Bone marrow (tissue), 2 donors: ENCODE measurements around the gene FLAD1.

Experiments
- DNase-seq, 2 donors: peaks; one replicate each; lab custom pipeline; 2025; lab: John Stamatoyannopoulos, UW

Gene FLAD1

DNA sequence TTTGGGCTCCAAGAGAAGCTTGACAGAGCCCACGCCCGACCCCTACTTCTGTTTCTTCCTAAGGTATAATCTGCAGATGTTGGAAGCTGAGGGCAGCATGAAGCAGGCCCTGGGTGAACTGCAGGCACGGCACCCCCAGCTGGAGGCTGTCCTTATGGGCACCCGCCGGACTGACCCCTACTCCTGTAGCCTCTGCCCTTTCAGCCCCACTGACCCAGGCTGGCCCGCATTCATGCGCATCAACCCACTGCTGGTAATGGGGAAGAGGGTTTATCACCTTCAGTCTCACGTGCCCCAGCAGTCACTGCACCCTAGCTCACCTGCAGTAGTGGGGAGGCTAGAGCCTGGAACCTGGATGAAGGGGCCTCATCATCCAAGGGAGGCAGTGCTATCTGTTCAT lies 7.1 kb downstream of the FLAD1 start:
- no peak for DNase-seq

DNA sequence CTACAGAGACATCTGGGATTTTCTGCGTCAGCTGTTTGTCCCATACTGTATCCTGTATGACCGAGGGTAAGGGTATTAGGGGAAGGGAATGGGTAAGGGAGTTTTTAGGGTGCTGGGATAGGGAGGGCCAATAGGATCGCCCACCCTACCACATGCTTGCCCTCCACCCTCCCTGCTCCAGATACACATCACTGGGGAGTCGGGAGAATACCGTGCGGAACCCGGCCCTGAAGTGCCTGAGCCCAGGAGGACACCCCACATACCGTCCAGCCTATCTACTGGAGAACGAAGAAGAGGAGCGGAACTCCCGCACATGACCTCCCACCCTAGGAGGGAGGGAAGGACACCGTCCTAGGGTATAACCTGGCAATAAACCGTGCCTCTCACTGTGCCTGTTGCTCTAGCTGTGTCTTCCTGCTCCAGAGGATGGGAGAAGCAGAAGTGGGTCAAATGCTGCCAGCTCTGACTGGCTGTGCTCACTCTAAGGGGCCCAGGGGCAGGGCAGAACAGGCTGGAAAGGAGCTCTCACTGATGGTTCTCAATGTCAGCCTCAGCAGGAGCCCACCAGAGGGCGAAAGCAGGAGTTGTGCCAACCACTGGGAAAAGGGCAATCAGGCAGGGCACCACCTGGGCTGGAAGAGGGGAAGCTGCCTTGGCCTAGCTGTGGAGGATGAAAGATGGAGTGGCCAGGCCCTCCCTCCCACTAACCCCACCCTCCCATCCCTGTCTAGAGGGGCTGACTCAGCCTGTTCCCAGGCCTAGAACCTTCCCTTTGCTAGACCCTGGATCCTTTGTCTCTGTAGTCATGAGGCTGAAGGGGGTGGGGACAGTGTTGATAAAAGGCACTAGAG lies 9.8 kb downstream of the FLAD1 start:
- no peak for DNase-seq

- no peak for DNase-seq
These were observed 10.6 kb downstream of the FLAD1 start, which contains the start of gene LENEP for GRCh38 chr1:154993572-154994268. Gene LENEP (plus strand): TSS chr1:154993586. CDS start chr1:154993608, 22 bp downstream.

- DNase-seq: no peak
These were observed 11.1 kb downstream of the FLAD1 start for GRCh38 chr1:154994269-154994587.

DNA sequence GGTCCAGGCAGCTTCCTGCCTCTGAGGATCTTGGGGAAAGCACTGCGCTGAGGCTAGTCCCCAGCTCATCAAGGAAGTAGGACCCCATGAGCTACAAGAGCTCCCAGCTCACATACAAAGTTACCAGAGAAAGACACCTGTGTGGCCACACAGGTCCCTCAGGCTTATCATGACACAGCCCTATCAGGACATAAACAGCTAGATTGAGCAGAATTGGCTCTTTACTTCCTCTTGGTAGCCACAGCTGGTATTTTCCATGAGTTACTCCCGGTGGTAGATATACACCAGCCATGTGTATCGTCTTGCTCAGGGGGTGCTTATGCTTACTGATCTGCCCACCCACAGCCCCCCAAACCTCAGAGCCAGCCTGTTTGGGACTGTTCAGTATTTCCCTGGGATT lies 11.4 kb downstream of the FLAD1 start:
- no peak for DNase-seq

DNA sequence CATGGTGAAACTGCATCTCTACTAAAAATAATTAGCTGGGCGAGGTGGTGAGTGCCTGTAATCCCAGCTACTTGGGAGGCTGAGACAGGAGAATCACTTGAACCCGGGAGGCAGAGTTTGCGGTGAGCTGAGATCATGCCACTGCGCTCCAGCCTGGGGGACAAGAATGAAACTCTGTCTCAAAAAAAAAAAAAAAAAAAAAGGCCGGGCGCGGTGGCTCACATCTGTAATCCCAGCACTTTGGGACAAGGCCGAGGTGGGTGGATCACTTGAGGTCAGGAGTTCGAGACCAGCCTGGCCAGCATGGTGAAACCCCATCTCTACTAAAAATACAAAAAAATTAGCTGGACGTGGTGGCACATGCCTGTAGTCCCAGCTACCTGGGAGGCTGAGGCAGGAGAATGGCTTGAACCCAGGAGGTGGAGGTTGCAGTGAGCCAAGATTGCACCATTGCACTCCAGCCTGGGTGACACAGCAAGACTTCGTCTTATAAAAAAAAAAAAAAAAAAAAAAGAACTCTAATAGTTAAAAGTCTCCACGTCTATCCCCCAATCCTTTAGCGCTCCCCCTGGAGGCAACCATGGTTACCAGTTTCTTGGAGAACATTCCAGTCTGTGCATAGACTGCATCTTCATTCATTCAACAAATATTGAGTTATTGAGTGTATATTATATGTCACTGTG lies 12.3 kb downstream of the FLAD1 start:
- peak in 1 of 2 donors; percentile 31 for DNase-seq

- DNase-seq: peak in 1 of 2 donors; percentile 28
These were observed 14.0 kb downstream of the FLAD1 start for GRCh38 chr1:154996966-154997701.

DNA sequence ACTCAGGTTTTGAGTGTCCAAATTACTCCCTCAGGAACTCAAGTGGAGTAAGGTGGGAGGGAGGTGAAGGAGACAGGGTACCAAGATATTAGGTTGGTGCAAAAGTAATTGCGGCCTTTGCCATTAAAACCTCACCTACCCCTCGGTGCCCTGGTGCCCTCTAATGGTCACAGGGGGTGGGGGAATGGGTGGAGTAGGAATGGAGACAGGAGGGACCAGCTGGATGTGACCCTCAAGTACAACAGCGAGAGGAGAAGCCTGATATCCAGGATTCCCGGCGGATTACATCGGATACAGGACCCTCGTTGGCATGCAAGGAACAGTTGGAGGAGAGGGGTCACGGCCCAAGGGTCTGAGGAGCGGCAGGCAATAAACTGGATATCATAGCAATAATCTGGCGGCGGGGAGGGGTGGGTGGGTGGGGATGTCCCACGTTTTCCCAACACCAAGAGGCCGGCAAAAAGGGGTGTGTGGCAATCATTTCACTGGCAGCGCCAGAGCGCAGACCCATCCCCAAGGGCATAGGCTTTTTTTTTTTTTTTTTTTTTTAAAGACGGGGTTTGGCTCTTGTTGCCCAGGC lies 15.1 kb downstream of the FLAD1 start:
- no peak for DNase-seq

GRCh38 chr1:154998818-154999570 lies 15.8 kb downstream of the FLAD1 start:
- peak; percentile 28 to 77 for DNase-seq

DNA sequence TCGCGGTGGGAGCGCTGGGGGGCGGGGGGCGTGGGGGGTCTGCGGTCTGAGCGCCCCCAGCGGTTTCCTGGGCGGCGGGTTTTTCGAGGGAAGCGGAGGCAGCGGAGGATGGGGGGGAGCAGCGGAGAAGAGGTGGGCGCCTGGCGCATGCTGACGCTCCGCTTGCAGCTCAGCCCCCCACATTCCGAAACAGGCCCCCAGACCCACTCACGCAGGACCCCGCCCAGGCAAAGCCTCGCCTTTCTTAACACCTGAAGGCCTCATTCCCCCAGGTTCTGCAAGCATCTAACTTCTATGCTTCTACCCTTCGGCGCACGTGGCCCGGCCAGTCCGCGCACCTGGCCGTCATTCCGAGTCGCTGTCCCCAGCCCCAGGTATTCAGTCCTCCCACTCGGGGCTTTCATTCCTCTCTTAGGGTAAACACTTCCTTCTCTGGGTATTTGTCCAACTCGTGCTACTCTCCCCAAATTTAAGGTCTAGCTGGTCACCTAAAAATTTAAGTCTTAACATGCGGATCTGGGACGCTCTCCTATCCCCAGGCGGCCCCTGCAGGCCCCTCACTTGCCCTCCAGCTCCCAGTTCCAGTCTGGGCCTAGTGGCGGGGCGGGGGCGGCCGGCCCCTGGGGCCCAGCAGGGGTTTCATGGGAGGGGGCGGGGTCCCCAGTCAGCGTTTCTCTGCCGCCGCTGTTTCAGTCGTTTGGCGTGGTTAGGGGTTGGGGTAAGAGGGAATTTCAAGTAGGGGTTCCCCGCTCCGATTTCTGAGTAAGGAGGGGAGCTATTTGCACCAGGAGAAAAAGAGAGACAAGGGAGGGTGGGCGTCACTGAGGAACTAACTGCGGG lies 16.6 kb downstream of the FLAD1 start:
- no peak for DNase-seq

DNA sequence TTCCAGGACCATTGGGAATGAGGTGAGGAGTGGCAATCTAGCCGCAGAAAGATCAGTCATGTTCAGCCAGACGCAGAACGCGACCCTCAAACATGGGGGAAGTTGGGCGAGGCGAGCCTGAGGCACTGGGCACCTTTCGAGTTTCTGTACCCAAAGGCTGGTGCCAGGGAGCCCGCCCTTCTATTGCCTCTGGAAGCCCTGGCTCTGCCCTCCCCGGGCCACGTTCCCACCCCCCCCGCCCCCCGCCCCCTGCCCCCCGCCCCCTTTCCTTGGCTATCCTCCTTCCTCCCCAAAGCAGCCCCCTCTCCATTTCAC lies 17.2 kb downstream of the FLAD1 start:
- no peak for DNase-seq

DNA sequence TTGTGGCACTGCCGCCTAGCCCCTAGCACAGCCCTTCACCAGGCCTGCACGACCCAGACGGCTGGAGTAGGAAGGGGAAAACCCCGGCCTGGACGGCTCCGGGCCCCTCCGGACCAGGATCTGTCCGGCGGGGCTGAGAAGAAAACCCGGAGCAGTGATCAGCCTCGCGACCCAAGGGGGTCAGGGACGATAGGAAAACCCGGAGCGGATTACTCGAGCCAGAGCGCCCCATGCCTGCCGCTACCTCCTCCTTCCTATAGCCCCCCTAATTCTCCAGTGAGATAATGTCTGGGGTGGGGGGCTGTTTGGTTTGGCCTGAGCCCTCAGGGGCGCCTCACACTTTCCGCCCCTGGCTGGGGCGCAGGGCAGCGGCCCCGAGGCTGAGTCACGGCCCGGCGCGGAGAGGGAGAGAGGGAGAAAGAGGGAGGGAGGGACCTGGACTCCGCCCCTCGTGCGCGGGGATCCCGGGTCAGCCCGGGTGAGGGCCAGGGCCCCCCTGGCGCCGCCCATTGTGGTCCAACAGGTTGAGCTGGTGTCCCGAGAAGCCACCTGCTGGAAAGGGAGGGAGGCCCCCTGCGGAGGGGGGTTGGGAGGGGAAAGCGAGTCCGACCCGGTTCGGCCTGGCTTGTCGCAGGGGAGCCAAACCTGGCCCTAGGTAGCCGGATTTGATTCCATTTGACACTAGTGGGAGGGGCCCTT lies 17.7 kb downstream of the FLAD1 start:
- peak; percentile 75 to 85 for DNase-seq

DNA sequence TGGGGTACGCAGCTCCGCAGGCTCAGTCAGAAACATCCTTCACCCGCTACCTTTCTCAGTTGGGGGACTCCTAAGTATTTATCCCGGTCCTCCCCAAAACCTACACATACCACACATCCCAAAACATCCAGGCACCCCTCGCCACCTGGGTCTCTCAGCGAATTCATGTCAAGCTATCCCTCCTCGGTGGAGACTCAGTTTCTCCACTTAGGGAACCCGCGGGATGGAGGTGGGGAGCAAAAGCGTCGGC lies 18.2 kb downstream of the FLAD1 start:
- DNase-seq: peak in 1 of 2 donors; percentile 42

DNA sequence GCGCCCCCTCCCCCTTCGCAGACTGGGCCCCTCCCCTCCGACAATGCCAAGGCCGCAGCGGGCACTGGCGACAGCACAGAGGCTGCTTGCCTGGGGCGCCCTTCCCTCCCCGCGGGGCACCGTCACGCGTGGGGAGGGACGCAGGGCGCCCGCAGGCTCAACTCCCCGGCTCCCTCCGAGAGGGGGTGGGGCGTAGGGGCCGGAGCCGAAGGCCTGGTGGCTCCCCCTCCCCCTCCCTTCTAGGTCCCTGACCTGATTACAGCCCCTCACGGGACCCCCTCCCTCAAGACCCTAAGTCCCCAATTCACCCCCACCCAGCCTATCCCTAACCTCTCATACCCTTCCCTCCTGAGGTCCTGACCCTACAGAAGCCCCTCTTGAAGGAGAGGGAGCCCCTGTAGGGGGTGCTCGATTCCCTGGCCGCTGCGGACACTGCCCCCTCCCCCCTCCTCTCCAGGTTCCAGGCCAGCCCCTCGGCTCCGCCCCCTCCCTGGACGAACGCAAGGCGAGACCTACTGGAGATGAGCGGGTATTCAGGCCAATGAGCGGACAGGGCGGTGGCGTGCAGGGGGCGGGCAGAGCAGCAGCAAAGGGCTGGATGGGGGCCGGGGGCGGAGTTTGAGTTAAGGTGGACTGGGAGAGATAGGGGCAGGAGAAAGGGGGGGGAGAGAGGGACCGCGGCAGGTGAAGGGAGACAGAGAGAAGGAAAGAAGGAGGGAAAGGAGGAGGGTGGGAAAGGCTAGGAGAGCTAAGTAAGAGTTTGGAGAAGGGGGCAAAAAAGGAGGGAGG lies 18.7 kb downstream of the FLAD1 start:
- peak; percentile 93 to 99 for DNase-seq

DNA sequence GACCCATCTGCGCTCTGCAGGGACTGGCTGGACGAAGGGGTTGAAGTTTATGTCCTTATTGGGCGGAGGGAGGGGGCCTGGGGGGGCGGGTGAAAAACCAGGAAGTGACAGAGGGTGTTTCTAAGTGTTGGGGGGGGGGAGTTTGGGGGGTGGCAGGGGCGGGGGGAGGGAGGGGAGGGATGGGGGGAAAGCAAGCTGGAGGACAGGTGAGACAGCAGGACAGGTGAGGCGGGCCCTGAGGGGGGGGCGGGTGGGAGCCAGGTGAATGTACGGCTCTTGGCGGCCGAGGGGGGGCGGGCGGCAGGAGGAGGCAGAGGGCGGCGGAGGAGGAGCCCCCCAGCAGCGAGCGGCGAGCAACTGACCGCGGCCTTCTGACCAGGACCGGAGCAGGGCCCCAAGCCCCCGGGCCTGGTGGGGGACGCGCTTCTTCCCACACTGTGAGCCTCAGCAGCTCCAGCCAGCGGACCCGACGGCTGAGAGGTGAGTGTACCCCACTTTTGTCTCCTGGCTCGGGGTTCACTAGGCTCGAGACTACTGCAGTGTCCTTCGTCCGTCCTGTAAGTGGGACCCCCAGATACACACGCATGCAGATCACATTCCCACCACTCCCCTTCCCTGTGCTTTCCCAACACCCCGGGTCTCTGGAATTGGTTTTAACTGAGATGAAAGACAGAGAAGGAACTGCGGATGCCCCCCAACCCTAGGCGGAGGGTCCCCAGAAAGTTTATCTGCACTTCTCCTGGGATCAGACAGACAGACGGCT lies 19.5 kb downstream of the FLAD1 start, which contains the start of gene ZBTB7B:
TSS of gene ZBTB7B (plus strand) at position 339 of the 763 bp plus-strand sequence. CDS start 11,859 bp downstream, outside the sequence.
- no peak for DNase-seq

GRCh38 chr1:155003227-155003765 lies 20.2 kb downstream of the FLAD1 start:
- no peak for DNase-seq

- DNase-seq: no peak
These were observed 20.7 kb downstream of the FLAD1 start for GRCh38 chr1:155003766-155004351.
